Coronary artery (tissue), 2 donors: Measurements from ENCODE around the gene ATCAY.
"Not testable (repeated sequence)": the region's sequence is repeated elsewhere in the genome, so short reads cannot be mapped to it uniquely, and the experiment has no call there.

Experiments used
- DNase-seq: peaks from one replicate; pipeline ENCODE4 v3.0.0-alpha.2; 2017; ENCODE audit warnings: low spot score
- H3K27ac ChIP-seq, 2 donors: fragments of 200-600 bp; sonication (generic); one replicate each; pipeline ENCODE4 v1.5.1; 2016 to 2019
- H3K4me3 ChIP-seq: fragments of 200-600 bp; sonication (generic); 2 replicates; pipeline ENCODE4 v1.5.1; 2016; ENCODE audit warnings: mild to moderate bottlenecking, moderate library complexity
- CTCF ChIP-seq: fragments of 200-600 bp; sonication (generic); IDR thresholded peaks from one replicate; pipeline ENCODE4 v1.5.1; 2019; ENCODE audit warnings: antibody characterized with exemption

ATCAY gene

GRCh38 chr19:3949294-3949693 is 68.8 kb downstream of the ATCAY start:
- no peak overlapping the region for H3K27ac ChIP-seq
- no peak for DNase-seq
- TF ChIP-seq CTCF: no peak
- no peak overlapping the region for H3K4me3 ChIP-seq

- DNase-seq: peak; percentile 71
- H3K27ac ChIP-seq: peak overlapping the region; percentile 83 to 94
- TF ChIP-seq CTCF: no peak
- H3K4me3 ChIP-seq: peak overlapping the region; percentile 64
Observed at GRCh38 chr19:3949997-3950859, 69.7 kb downstream of the ATCAY start.

- Histone ChIP-seq H3K4me3 (peak overlapping the region; percentile 64), H3K27ac (peak overlapping the region; percentile 83 to 94)
- TF ChIP-seq CTCF: no peak
- DNase-seq: peak; percentile 81
Observed at GRCh38 chr19:3950871-3951861, 70.7 kb downstream of the ATCAY start.

GRCh38 chr19:3952755-3953276 is 72.3 kb downstream of the ATCAY start:
- peak overlapping the region; percentile 62 to 81 for H3K27ac ChIP-seq
- not testable (repeated sequence) for H3K4me3 ChIP-seq, DNase-seq

- H3K4me3 ChIP-seq: no peak overlapping the region
- TF ChIP-seq CTCF: no peak
- peak overlapping the region; percentile 62 to 81 for H3K27ac ChIP-seq
Observed at GRCh38 chr19:3954107-3954506, 73.6 kb downstream of the ATCAY start.

GRCh38 chr19:3955276-3955675 is 74.8 kb downstream of the ATCAY start:
- H3K27ac ChIP-seq: peak overlapping the region; percentile 9 to 27
- H3K4me3 ChIP-seq, DNase-seq: not testable (repeated sequence)

More at GRCh38 chr19:3954107-3954506, 73.6 kb downstream of the ATCAY start:
- DNase-seq: peak; percentile 70

GRCh38 chr19:3955688-3956087 is 75.2 kb downstream of the ATCAY start:
- peak overlapping the region; percentile 9 to 27 for H3K27ac ChIP-seq
- peak; percentile 71 for DNase-seq
- TF ChIP-seq CTCF: no peak
- no peak overlapping the region for H3K4me3 ChIP-seq
